Effector CD8-positive, alpha-beta T cell (primary cell): ENCODE measurements around the gene ZNF555.
"Not testable (repeated sequence)": the region's sequence is repeated elsewhere in the genome, so short reads cannot be mapped to it uniquely, and the experiment has no call there.

Experiments used
- DNase-seq: peaks from one replicate; lab custom pipeline; 2025; lab: John Stamatoyannopoulos, UW
- total RNA-seq, 4 experiments: gene quantifications; one replicate each; lab custom pipeline; 2026; lab: John Stamatoyannopoulos, UW

Gene ZNF555
- total RNA-seq: 14.9 to 23.2 (median 22.7) reads per million in 4 experiments

DNA sequence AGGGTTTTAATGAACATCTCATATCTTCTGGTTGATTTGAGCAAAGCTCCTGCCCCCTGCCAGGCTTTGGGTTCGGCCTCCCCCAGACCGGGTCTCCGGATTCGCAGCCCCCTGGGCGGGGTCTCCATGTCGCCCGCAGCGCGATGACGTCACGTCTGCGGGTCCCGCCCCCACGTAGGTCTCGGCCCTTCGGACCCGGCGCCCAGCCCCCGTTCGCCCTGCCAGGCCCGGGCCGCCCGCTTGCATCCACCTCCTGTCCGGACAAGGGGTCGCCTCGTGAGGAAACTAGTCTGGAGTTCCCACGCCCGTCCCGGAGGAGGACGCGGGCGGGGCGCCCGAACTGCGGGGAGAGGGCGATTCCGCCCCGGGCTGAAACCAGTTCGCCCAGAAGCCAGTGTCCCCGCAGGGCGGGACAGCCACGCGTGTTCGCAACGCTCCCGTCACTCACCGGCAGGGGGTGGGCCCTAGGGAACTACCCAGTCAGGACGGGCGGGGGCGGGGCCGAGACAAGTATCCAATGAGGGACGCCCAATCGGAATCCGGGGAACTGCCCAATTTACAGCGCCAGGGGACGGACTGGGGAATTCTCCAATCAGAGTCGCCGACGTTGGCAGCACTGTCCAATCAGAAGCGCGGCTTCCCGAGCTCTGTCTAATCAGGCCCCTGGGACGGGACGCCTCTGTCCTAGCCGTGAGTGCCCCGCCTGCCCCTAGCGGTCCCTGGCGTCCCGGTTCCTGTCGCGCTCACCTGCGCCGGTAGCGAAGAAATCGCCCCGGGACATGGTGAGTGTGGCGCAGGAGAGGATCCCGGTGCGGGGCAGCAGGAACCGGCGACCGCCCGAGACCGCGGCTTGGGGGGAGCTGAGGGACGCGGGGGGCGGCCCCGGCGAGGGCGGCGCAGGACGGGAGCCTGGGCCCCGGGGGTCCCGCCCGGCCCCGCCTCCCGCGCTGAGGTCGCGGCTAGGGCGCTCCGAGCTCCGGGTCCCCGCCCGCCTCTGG is at the start of gene ZNF555:
Gene ZNF555 (plus strand): TSS at position 682 of the 998 bp plus-strand sequence. CDS start 98 bp downstream, at position 780.
- peak; percentile 99 for DNase-seq

DNA sequence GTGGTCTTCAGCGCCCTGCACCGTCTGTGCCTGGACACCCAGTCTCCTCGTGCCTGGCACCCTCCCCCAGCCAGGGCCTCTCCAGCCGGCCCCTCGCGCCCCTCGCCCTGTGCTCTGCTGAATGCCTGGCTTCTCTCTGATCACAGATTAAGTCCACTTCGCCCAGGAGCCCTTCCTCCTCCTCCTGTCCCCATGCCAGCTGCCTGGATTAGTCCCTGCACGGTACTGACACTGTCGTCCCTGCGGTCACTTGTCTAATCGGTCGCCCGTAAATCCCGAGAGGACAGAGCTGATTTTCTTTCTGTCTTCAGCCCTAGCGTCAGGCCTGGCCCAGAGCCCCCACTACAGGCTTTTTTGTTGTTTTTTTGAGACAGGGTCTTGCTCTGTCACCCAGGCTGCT is 49.4 kb upstream of the ZNF555 start:
- DNase-seq: no peak

DNA sequence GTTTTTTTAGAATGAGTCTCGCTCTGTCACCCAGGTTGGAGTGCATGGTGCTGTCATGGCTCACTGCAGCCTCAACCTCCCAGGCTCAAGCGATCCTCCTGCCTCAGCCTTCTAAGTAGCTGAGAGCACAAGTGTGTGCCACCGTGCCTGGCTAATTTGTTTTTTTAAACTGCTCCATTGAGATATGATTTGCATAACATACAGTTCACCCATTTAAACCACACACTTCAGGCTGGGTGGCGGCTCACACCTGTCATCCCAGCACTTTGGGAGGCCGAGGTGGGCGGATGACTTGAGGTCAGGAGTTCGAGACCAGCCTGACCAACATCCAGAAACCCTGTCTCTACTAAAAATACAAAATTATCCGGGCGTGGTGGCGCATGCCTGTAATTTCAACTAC is 48.6 kb upstream of the ZNF555 start:
- not testable (repeated sequence) for DNase-seq

DNA sequence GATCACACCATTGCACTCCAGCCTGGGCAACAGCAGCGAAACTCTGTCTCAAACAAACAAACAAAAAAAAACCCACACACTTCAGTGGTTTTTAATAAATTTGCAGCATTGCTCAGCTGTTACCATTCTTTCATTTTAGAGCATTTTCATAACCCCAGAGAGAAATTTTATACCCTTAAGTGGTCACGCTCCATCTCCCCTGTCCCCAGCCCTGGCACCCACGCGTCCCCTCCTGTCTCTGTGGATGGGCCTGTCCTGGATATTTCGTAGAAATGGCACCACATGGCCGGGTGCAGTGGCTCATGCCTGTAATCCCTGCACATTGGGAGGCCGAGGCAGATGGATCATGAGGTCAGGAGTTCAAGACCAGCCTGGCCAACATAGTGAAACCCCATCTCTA is 48.1 kb upstream of the ZNF555 start:
- DNase-seq: no peak

DNA sequence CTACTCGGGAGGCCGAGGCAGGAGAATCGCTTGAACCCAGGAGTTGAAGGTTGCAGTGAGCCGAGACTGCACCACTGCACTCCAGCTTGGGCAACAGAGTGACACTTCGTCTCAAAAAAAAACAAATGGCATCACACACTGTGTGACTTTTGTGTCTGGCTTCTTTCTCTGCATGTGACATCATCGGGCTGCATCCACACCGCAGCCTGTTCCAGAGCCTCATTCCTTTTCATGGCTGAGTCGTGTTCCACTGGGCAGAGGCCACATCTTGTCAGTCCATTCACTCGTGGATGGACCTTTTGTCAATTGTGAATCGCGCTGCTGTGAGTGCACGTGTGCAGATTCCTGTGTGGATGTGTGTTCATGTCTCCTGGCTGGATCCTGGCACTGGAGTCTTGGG is 47.7 kb upstream of the ZNF555 start:
- DNase-seq: no peak

DNA sequence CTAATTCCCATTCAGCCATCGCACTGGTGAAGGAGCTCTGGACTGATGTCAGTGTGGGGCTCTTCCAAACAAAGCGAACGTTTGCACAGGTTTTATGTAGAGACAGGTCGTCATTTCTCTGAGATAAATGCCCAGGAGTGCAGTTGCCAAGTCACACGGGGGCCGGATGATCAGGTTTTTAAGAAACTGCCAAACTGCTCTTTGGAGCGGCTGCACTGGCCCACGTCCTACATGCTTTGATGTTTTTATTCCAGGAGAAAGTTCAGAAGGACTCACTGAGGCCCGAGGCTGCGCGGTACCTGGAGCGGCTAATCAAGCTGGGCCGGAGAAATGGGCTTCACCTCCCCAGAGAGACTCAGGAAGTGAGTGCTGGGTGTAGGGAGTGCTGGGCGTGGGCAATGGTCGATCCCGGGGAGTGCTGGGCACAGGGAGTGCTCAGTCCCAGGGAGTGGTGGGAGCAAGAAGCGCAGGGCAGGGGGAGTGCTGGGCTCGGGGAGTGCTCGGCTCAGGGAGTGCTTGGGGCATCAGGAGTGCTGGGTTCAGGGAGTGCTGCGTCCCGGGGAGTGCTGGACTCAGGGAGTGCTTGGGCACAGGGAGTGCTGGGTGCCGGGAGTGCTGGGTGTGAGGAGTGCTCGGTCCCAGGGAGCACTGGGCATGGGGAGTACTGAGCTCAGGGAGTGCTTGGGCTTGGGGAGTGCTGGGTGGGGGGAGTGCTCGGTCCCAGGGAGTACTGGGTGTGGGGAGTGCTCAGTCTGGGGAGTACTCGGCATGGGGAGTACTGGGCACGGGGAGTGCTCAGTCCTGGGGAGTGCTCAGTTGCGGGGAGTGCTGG is 45.2 kb upstream of the ZNF555 start:
- DNase-seq: no peak

DNA sequence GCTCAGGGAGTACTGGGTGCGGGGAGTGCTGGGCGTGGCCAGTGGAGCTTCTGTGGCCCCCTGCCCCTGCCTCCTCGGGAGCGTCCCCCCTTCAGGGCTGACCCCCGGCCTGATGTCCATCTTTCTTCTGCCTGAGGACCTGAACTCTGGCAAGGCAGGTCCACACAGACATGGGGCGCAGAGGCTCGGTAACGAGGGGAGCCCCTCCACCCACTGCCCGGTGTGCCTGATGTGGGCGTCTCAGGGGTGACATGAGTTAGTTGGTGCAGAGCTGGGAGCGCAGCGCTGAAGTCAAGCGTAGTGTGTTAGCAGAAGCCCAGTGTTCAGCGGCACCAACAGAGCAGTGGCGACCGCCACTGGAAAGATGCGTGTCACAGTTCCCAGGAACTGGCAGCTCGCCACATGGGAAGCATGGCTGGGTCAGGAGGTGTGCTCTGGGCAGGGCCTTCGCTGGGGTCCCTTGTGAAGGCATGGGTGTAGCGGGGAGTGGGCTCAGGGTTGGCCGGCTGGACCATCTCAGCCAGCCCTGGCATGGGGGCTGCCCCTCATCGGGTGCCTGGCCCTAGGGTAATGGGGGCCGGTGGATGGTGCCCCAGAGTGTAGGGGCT is 44.5 kb upstream of the ZNF555 start:
- no peak for DNase-seq

DNA sequence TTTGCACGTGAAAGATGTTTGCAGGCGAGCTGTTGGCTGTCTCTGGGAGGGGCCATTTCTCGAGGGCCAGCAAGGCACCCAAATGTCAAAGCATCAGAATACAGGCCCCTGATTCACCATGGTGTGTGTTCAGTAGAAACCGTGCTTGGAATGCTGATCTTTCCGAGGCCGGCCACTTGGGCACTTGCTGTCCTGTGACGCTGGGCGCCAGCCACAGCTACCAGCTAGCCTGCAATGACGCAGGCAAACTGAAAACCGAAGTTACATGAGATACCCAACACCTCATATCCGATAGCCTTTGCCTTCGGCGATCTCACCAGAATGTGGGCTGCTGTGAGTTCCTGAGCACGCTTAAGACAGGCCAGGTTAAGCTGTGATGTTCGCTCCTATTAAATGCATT is 44.0 kb upstream of the ZNF555 start:
- DNase-seq: no peak

DNA sequence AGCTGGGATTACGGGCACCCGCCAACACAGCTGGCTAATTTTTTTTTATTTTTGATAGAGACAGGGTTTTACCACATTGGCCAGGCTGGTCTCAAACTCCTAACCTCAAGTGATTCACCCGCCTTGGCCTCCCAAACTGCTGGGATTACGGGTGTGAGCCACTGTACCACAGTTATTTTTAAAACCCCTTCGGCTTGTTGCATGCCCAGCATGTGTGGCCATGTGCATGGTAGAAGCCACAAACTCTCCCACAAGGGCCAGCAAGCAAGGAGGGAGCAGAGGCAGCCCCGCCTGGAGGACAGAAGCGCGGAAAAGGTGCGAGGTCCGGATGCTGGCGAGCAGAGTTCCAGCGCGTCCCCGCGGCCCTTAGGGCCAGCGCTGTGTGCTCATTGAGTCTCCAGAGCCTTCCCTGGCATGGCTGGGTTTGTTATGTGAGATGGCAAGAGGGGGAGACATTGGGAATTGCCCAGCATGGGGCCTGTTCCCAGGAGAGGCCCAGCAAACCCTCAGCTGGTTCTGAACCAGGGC is 43.1 kb upstream of the ZNF555 start:
- DNase-seq: no peak

DNA sequence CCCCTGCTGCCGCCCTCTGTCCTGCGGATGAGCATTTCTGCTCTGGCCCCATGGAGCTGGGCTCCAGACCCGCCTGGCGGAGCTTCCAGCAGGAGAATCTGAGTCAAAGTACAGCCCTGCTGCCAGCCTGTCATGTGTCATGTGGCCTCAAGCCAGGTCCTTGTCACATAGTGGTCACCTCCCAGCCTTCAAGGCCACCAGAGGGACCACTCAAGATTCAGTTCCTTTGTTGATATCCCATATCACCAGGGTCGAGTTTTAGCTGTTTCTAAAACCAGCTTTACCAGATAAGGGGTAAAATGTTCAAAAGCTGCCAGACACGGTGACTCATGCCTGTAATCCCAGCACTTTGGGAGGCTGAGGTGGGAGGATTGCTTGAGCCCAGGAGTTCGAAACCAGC is 42.5 kb upstream of the ZNF555 start:
- DNase-seq: no peak

DNA sequence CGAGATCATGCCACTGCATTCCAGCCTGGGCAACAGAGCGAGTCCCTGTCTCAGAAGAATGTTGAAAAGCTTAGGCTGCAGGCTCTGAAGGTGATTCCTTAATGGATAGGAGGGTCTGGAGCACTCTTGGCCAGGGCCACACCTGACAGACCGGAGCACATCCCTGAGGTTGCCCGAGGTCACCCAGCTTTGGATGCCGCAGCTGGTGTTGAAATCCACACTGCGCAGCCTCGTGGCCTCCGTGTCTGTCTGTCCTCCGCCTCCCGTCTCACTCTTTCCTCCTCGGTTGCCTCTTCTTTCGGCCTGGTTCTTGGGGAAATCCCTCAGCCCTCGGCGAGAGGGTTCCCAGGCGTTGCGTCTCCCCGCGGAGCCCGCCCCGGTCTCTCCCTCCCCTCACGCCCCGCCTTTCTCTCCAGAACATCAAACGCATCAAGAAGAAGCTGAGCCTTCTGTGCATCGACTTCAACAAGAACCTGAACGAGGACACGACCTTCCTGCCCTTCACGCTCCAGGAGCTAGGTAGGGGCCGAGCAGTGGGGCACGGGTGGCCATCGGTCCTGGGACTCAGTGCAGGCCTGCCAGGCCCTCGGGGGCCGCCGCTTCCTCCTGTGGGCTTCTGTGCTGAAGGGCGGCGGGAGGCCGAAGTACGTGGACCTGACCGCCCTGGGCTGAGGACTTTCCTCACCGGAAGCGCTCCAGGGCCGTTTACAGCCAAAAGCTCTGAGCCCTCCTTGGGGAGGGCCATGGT is 41.8 kb upstream of the ZNF555 start:
- DNase-seq: no peak

DNA sequence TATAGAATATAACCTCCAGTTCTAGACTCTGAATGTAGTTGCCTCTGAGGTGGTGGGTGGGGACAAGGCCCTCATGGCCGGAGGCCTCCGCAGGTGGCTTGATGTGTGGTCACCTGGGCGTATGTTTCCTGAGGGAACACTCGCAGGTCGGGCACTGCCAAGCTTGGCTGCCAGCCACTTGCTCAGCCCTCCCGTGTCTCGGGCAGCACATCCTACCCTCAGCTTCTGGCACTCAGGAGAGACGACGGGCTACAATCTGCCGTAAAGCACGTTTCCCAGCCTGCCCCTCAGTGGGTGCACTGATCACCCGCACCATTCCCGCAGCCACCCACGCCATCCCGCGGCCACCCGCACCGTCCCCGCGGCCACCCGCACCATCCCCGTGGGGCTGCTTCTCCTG is 40.8 kb upstream of the ZNF555 start:
- DNase-seq: no peak

DNA sequence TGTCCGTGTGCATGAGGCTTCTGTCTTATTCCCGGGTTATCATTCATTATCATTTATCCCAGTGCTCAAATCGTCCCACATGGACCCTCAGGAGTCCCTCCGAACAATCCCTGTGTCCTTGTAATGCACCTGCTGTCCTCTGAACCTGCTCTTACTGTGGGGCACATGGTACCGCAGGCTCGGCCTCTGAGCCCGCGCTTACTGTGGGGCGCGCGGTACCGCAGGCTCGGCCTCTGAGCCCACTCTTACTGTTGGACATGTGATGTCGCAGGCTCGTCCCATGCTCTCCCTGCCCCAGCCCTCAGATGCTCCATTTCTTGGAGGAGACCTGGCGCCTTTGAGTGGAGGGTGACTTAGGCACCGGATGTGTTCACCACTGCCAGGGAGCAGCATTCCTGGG is 38.4 kb upstream of the ZNF555 start:
- no peak for DNase-seq

DNA sequence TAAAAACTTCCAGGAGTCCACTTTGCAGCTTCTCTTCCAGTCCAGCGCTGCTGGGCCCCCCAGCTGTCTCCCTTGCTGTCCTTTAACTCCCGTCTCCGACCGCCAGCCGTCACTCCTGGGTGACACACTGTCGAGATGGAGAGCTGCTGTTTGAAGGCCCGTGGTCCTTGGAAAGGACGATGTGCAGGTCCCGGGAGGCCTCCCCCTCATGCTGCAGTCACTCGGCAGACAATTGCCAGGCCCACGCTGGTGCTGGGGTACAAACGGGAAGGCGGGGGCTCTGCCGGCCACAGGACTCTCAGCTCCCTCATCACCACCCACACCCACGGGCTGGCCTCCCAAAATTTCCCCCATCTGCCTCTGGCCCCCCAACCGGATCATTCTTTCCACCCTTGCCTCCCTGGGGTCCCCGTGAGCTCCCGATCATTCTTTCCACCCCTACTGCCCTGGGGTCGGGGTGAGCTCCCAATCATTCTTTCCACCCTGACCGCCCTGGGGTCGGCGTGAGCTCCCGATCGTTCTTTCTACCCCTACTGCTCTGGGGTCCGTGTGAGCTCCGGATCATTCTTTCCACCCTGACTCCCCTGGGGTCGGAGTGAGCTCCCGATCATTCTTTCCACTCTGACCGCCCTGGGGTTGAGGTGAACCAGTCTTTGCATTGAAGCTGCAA is 37.7 kb upstream of the ZNF555 start:
- no peak for DNase-seq

DNA sequence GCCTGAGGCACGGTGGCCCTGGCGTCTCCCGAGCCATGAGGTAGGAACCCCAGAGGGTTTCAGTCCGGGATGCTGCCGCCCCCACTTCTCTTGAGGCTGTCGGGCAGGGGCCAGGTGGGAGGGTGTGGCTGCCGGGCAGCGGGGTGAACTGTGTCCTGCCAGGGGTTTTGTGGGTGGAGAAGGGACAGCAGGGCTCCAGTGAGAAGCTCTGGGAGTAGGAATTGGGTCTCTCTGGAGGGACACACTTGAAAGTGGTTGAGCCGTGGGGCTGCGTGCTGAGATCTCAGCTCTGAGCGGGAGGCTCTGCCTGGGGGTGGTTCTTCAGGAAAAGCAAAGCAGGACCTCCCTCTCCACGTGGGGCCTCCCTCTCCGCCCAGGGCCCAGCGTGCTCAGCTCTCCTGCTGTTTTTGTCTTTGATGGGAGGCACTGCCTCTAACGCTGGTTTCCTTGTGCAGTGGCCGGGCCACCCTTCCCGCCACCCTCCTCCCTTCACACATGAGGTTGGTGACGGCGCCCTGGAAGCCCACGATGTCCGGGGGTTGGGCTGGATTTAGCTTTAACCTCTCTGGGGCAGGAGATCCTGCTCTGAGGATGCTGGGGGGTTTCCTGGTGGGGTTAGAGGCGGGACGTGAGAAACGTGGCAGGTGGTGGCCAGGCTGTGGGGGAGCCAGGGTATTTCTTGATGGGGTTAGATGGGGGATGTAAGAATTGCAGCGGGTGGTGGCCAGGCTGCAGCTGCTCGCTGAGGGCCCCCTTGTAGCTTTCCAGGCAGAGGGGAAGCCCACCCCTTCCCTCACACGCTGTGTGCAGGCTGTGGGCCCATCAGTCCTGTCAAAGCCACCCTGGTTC is 36.9 kb upstream of the ZNF555 start:
- DNase-seq: no peak

DNA sequence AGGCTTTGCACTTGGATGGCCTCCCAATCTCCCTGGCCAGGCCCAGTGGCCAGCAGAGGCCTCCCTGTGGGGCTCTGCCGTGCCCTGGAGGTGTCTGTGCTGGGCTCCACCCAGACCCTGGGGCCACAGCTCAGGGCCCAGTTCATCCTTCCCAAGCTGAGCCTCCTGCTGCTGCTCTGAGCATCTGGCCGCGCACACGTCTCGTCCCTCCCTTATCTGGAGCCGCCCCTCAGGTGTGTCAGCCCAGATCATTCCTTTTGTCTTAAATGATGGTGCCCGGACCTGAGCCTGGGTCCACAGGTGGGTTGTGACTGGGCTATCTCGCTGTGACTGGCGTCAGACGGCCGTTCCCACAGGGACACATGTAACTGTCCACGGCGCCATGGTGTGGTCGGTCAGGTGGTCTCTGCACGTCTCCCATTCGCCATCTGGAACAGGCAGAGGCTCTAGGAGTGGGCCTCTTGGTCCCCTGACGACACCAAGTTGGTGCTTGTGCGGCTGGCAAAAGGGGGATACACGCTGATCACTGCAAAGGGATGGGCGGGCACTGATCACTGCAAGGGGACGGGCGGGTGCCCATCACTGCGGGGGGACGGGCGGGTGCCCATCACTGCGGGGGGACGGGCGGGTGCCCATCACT is 35.9 kb upstream of the ZNF555 start:
- no peak for DNase-seq

DNA sequence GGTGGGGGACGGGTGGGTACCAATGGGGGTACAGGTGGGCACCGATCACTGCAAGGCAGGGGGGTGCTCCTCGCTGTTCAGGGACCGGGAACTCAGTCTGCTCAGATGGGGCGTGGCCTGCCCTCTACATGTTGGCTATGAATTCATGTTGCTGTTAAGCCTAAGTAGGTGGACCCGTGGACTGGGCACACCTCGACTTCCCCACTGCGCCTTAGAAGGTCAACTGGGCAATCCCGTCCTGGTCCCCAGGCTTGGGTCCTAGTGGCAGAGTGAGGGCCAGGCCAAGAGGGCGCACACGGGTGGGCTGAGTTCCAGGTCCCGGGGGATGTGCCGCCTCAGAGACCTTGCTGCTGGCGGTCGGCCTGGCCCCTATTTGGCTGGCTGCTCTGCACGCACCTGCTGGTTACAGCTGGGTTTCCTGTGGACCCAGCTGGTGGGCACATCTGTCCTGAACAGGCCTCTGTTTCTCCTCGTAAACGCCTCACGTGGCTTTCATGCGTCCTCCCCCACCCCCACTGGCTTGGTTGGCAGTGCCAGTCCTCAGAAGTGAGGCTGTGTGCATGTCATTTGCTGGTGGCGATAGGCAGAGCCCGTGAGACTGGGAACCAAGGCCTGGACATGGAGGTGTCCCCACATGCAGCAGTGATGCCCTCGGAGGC is 35.2 kb upstream of the ZNF555 start:
- no peak for DNase-seq

DNA sequence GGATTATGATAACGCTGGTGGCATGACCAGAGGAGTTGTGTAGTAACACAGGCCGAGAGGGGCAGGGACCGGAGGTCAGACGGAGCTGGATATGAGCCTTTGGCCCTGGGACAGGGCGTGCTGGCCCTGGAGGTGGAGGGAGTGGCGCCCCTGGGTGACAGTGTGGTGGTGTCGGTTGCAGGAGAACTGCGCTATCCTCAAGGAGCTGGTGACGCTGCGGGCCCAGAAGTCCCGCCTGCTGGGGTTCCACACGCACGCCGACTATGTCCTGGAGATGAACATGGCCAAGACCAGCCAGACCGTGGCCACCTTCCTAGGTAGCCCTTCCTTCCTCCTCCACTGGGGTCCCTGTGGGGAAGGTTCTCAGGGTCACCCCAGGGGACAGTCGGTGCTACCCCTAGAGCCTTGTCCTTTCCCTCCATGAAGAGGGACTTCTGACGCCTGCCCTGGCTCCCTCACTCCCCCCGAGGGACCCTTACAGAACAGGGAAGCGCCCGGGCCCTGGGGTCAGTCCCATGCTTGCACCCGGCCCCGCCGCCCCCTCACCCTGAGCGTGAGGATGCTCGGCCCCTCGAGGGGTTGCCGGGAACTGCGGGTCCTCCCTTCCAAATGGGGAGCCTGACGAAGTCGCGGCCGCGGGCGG is 34.4 kb upstream of the ZNF555 start:
- DNase-seq: no peak
